ENCODE data around the gene ST7. TPM values are rescaled to one million over a fixed set of nuclear protein-coding genes. Genes with fewer than 3 reads are reported as not detected.

Gene ST7
- total and polyA plus RNA-seq, 2 of the 8 experiments (the other 6 are each of a cell fraction or from before 2014, with no cell fraction given) = 16.3 to 18.0 TPM

DNA sequence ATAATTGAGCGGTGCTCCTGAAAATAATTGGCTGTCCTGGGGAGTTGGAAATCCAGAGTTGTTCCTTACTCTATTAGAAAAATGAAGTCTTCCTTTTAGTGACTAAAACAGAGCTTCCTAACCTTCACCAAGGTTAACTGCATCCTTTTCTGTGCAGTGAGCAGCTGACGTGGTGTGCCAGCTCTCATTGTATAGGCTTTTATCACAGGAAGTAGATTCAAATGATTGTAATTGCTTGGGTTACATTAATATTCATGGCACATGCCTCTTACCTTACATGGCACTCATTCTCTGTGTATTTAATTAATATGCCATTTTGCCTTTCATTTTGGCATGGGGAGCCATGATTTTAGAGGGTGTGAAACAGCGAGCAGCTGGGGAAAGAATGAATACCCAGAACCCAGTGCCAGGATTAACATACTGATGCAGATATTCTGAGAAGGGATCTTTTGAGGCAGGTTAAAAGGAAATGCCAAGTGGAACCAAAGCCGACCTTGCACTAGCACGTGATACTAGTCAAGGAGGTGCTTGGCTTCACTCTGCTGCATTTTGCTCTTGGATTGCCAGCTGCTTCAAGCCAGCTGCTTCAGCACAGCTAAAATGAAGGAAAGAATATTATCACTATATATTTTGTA, 115.3 kb downstream of the ST7 start (continued):
- TF ChIP-seq HDAC2 (IDR thresholded peaks at IDR 0.05; ENCODE audit: borderline replicate concordance in 1 of 2, low read depth in 2 of 2, low read length in 2 of 2) = no peak
- TF ChIP-seq FOSL1 (IDR thresholded peaks at IDR 0.05; ENCODE audit: insufficient read depth, low read depth, low read length) = no peak
- no peak for TF ChIP-seq HDAC6 (IDR thresholded peaks at IDR 0.05; ENCODE audit: low read depth, low read length)
- TF ChIP-seq SAP30 (IDR thresholded peaks at IDR 0.05; ENCODE audit: insufficient read depth, insufficient replicate concordance, low read length) = no peak
- no peak for TF ChIP-seq CEBPB (IDR thresholded peaks at IDR 0.05; ENCODE audit: low read depth, low read length)
- TF ChIP-seq RFX5 (IDR thresholded peaks at IDR 0.05; ENCODE audit: borderline replicate concordance, low read depth, low read length) = no peak

All from H1 (cell line).